Coronary artery (tissue), 2 donors: ENCODE results near the gene OR2T3.
"Not testable (repeated sequence)": the region's sequence is repeated elsewhere in the genome, so short reads cannot be mapped to it uniquely, and the experiment has no call there.

Experiments
- DNase-seq: peaks from one replicate; pipeline ENCODE4 v3.0.0-alpha.2; 2017; ENCODE audit warnings: low spot score
- H3K27ac ChIP-seq, 2 donors: fragments of 200-600 bp; sonication (generic); one replicate each; pipeline ENCODE4 v1.5.1; 2016 to 2019
- H3K4me3 ChIP-seq: fragments of 200-600 bp; sonication (generic); 2 replicates; pipeline ENCODE4 v1.5.1; 2016; ENCODE audit warnings: mild to moderate bottlenecking, moderate library complexity

The OR2T3 gene

GRCh38 chr1:248473051-248473450 is at the start of gene OR2T3:
Gene OR2T3 (plus strand): TSS chr1:248473351. CDS start chr1:248473351, 0 bp downstream.
- not testable (repeated sequence) for H3K4me3 ChIP-seq, H3K27ac ChIP-seq, DNase-seq

- not testable (repeated sequence) for H3K27ac ChIP-seq, DNase-seq, H3K4me3 ChIP-seq
Observed at GRCh38 chr1:248427526-248428191, 45.5 kb upstream of the OR2T3 start.

- H3K4me3 ChIP-seq, H3K27ac ChIP-seq, DNase-seq: not testable (repeated sequence)
Observed at GRCh38 chr1:248428192-248428533, 45.0 kb upstream of the OR2T3 start.

- DNase-seq, H3K4me3 ChIP-seq, H3K27ac ChIP-seq: not testable (repeated sequence)
Observed at GRCh38 chr1:248431683-248432082, 41.5 kb upstream of the OR2T3 start.

GRCh38 chr1:248432201-248432600 is 41.0 kb upstream of the OR2T3 start:
- H3K27ac ChIP-seq, H3K4me3 ChIP-seq, DNase-seq: not testable (repeated sequence)

- DNase-seq, result not testable (repeated sequence)
Observed at GRCh38 chr1:248433811-248434415, 39.2 kb upstream of the OR2T3 start.

GRCh38 chr1:248434913-248435312 is 38.2 kb upstream of the OR2T3 start:
- not testable (repeated sequence) for H3K27ac ChIP-seq, DNase-seq, H3K4me3 ChIP-seq

More at GRCh38 chr1:248433811-248434415, 39.2 kb upstream of the OR2T3 start:
- not testable (repeated sequence) for H3K4me3 ChIP-seq, H3K27ac ChIP-seq

GRCh38 chr1:248436303-248436702 is 36.8 kb upstream of the OR2T3 start:
- not testable (repeated sequence) for DNase-seq, H3K27ac ChIP-seq, H3K4me3 ChIP-seq

GRCh38 chr1:248438668-248439067 is 34.5 kb upstream of the OR2T3 start:
- not testable (repeated sequence) for H3K27ac ChIP-seq, H3K4me3 ChIP-seq, DNase-seq

GRCh38 chr1:248439283-248439682 is 33.9 kb upstream of the OR2T3 start:
- H3K4me3 ChIP-seq, H3K27ac ChIP-seq, DNase-seq: not testable (repeated sequence)

GRCh38 chr1:248442500-248443277 is 30.5 kb upstream of the OR2T3 start:
- H3K4me3 ChIP-seq, H3K27ac ChIP-seq, DNase-seq: not testable (repeated sequence)

- not testable (repeated sequence) for H3K27ac ChIP-seq, DNase-seq, H3K4me3 ChIP-seq
Observed at GRCh38 chr1:248444603-248445002, 28.5 kb upstream of the OR2T3 start.

- H3K4me3 ChIP-seq, H3K27ac ChIP-seq, DNase-seq: not testable (repeated sequence)
Observed at GRCh38 chr1:248445399-248445798, 27.8 kb upstream of the OR2T3 start, which contains the start of gene OR2T2. Gene OR2T2 (plus strand): TSS chr1:248445637. CDS start chr1:248452798, 7,161 bp downstream.

GRCh38 chr1:248448409-248449074 is 24.6 kb upstream of the OR2T3 start:
- not testable (repeated sequence) for DNase-seq, H3K4me3 ChIP-seq, H3K27ac ChIP-seq

- not testable (repeated sequence) for DNase-seq, H3K4me3 ChIP-seq, H3K27ac ChIP-seq
Observed at GRCh38 chr1:248449821-248450465, 23.2 kb upstream of the OR2T3 start.

GRCh38 chr1:248450466-248451145 is 22.5 kb upstream of the OR2T3 start:
- H3K27ac ChIP-seq, H3K4me3 ChIP-seq: not testable (repeated sequence)

GRCh38 chr1:248453619-248454018 is 19.5 kb upstream of the OR2T3 start:
- not testable (repeated sequence) for H3K4me3 ChIP-seq, DNase-seq

More at GRCh38 chr1:248450466-248451145, 22.5 kb upstream of the OR2T3 start:
- DNase-seq, result not testable (repeated sequence)

GRCh38 chr1:248455045-248455444 is 18.1 kb upstream of the OR2T3 start:
- not testable (repeated sequence) for H3K27ac ChIP-seq, H3K4me3 ChIP-seq, DNase-seq

More at GRCh38 chr1:248453619-248454018, 19.5 kb upstream of the OR2T3 start:
- H3K27ac ChIP-seq, result not testable (repeated sequence)
